Tibial nerve (tissue), 4 donors: ENCODE measurements around the gene TOPBP1.

Source experiments
- EP300 ChIP-seq, 2 donors: sonication (generic); formaldehyde crosslinking; IDR thresholded peaks; one replicate each; pipeline ENCODE4 v1.6.1; 2017; ENCODE audit warnings: antibody characterized with exemption in 2 of 2, mild to moderate bottlenecking in 1 of 2
- TF ChIP-seq, protein P1 (sequence below), 5 experiments: fragments of 200-600 bp in 3 of 5; fragments of 450-650 bp in 2 of 5; sonication (generic) in 3 of 5; IDR thresholded peaks; one replicate each; pipeline ENCODE4 v1.5.1; 2016 to 2019; ENCODE audit warnings: antibody characterized with exemption in 5 of 5, mild to moderate bottlenecking in 3 of 5, moderate library complexity in 2 of 5

GRCh38 chr3:133661454-133662277 is at the start of gene TOPBP1:
- TF ChIP-seq EP300 (IDR thresholded peaks at IDR 0.05) = peak in 1 of 2 donors; percentile 59
- TF ChIP-seq, protein P1, sequence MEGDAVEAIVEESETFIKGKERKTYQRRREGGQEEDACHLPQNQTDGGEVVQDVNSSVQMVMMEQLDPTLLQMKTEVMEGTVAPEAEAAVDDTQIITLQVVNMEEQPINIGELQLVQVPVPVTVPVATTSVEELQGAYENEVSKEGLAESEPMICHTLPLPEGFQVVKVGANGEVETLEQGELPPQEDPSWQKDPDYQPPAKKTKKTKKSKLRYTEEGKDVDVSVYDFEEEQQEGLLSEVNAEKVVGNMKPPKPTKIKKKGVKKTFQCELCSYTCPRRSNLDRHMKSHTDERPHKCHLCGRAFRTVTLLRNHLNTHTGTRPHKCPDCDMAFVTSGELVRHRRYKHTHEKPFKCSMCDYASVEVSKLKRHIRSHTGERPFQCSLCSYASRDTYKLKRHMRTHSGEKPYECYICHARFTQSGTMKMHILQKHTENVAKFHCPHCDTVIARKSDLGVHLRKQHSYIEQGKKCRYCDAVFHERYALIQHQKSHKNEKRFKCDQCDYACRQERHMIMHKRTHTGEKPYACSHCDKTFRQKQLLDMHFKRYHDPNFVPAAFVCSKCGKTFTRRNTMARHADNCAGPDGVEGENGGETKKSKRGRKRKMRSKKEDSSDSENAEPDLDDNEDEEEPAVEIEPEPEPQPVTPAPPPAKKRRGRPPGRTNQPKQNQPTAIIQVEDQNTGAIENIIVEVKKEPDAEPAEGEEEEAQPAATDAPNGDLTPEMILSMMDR (IDR thresholded peaks at IDR 0.05) = no peak
